ENCODE data around the gene CD22. TPM values are rescaled to one million over a fixed set of nuclear protein-coding genes. Genes with fewer than 3 reads are reported as not detected.

Gene CD22
- total and polyA plus RNA-seq, 2 experiments from 2014 or later = 0.51 TPM; not detected in 1

DNA sequence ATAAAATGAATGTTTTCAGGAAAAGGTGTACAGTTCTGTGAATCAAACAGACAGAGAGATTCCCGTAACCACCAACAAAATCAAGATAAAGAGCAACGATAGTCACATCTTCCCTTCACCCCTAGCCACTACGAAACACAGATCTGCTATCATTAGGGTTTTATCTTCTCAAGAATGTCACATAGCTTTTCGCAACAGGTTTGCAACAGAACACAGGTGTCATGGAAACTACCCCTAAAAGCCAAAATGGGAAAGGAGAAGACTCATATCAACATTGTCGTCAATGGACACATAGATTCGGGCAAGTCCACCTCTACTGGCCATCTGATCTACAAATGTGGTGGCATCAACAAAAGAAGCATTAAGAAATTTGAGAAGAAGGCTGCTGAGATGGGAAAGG, 52.9 kb downstream of the CD22 start:
- H3K27me3 ChIP-seq = no peaks in the 10 kb centered on the region
- H3K36me3 ChIP-seq = no peaks in the 10 kb centered on the region
- H3K4me3 ChIP-seq = no peak overlapping the region
- TF ChIP-seq, protein P1, sequence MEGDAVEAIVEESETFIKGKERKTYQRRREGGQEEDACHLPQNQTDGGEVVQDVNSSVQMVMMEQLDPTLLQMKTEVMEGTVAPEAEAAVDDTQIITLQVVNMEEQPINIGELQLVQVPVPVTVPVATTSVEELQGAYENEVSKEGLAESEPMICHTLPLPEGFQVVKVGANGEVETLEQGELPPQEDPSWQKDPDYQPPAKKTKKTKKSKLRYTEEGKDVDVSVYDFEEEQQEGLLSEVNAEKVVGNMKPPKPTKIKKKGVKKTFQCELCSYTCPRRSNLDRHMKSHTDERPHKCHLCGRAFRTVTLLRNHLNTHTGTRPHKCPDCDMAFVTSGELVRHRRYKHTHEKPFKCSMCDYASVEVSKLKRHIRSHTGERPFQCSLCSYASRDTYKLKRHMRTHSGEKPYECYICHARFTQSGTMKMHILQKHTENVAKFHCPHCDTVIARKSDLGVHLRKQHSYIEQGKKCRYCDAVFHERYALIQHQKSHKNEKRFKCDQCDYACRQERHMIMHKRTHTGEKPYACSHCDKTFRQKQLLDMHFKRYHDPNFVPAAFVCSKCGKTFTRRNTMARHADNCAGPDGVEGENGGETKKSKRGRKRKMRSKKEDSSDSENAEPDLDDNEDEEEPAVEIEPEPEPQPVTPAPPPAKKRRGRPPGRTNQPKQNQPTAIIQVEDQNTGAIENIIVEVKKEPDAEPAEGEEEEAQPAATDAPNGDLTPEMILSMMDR (IDR thresholded peaks at IDR 0.05; ENCODE audit: low read depth, low read length) = no peak
- no peak overlapping the region for H3K27ac ChIP-seq
- DNase-seq (ENCODE audit: low read depth in 1 of 2, low spot score in 1 of 2) = no peak
- no peaks in the 10 kb centered on the region for H3K9me3 ChIP-seq (ENCODE audit: low read depth)
- H3K4me1 ChIP-seq (ENCODE audit: low read depth) = peaks cover 25% of the 10 kb centered on the region

DNA sequence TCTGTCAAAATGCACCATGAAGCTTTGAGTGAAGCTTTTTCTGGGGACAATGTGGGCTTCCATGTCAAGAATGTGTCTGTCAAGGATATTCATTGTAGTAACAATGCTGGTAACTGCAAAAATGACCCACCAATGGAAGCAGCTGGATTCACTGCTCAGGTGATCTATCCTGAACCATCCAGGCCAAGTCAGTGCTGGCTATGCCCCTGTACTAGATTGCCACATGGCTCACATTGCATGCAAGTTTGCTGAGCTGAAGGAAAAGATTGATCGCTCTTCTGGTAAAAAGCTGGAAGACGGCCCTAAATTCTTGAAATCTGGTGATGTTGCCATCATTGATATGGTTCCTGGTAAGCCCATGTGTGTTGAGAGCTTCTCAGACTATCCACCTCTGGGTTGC, 54.5 kb downstream of the CD22 start:
- Histone ChIP-seq H3K4me3 (no peak overlapping the region), H3K4me1 (ENCODE audit: low read depth) (peaks cover 25% of the 10 kb centered on the region), H3K9me3 (ENCODE audit: low read depth) (no peaks in the 10 kb centered on the region), H3K27ac (no peak overlapping the region), H3K36me3 (no peaks in the 10 kb centered on the region), H3K27me3 (no peaks in the 10 kb centered on the region)
- DNase-seq (ENCODE audit: low read depth in 1 of 2, low spot score in 1 of 2) = no peak
- TF ChIP-seq, protein P1 (IDR thresholded peaks at IDR 0.05; ENCODE audit: low read depth, low read length) = no peak

DNA sequence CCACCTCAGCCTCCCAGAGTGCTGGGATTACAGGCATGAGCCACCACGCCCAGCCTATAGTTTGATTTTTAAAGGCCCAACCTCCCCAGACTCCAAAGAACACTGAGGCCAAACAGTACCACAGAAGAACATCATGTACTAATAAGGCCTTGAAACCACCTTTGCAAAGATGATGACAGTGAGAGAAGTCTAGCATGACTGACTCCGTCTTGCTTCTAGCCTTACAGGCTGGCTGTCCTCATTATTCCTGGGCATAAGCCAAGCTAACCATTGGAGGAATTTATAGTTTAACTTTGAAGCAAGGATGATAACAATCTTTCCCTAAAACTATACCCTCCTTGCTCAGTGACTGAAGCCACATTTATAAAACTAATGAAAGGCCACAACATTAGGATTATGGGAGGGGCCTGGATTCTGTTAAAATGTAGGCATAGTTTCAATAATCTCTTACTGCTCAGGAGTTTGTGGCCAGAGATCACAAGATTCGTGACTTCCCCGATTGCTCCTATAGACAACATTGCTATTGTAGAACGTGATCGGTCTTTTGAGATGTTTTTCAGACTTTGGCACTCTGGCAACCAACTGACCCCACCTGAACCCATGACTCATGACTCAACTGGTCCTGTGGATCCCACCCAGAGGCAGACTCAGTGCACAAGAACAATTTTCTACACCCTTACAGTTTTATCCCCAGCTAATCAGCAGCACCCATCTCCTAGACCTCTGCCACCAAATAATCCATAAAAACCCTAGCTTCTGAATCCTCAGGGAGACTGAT, 59.5 kb downstream of the CD22 start:
- no peak overlapping the region for H3K4me3 ChIP-seq
- H3K9me3 ChIP-seq (ENCODE audit: low read depth) = no peaks in the 10 kb centered on the region

DNA sequence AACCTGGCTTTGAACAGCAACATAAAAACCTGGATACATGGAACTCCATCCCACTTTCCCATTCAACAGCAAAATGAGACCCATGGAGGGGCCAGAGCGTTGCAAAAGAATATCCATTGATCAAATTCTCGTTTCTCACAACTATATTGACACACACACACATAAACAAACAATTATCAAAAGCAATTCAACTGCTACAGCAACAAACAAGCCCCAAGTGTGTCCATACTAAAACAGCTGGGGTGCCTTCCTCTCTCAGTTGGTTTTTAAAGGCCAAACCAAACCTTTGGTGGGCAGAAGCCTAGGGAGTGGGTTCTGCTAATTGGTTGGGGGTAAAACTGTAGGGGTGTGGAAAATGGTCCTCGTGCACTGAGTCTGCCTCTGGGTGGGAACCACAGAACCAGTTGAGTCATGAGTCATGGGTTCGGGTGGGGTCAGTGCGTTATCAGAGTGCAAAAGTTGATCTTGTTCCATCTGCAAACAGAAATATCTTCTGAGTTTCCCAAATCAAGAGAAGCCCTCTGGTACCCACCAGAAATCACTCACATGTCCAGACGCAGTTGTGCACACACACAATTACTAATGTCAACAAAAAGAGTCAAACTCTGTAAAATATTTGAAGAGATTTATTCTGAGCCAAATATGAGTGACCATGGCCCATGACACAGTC, 60.3 kb downstream of the CD22 start:
- Histone ChIP-seq H3K9me3 (ENCODE audit: low read depth) (no peaks in the 10 kb centered on the region), H3K4me3 (no peak overlapping the region), H3K4me1 (ENCODE audit: low read depth) (no peaks in the 10 kb centered on the region), H3K27ac (no peak overlapping the region), H3K27me3 (no peaks in the 10 kb centered on the region), H3K36me3 (no peaks in the 10 kb centered on the region)
- TF ChIP-seq, protein P1 (IDR thresholded peaks at IDR 0.05; ENCODE audit: low read depth, low read length) = no peak
- DNase-seq (ENCODE audit: low read depth in 1 of 2, low spot score in 1 of 2) = no peak

More for the DNA sequence above, 59.5 kb downstream of the CD22 start:
- Histone ChIP-seq H3K36me3 (no peaks in the 10 kb centered on the region), H3K27ac (no peak overlapping the region), H3K4me1 (ENCODE audit: low read depth) (no peaks in the 10 kb centered on the region), H3K27me3 (no peaks in the 10 kb centered on the region)
- TF ChIP-seq, protein P1 (IDR thresholded peaks at IDR 0.05; ENCODE audit: low read depth, low read length) = no peak
- DNase-seq (ENCODE audit: low read depth in 1 of 2, low spot score in 1 of 2) = no peak

DNA sequence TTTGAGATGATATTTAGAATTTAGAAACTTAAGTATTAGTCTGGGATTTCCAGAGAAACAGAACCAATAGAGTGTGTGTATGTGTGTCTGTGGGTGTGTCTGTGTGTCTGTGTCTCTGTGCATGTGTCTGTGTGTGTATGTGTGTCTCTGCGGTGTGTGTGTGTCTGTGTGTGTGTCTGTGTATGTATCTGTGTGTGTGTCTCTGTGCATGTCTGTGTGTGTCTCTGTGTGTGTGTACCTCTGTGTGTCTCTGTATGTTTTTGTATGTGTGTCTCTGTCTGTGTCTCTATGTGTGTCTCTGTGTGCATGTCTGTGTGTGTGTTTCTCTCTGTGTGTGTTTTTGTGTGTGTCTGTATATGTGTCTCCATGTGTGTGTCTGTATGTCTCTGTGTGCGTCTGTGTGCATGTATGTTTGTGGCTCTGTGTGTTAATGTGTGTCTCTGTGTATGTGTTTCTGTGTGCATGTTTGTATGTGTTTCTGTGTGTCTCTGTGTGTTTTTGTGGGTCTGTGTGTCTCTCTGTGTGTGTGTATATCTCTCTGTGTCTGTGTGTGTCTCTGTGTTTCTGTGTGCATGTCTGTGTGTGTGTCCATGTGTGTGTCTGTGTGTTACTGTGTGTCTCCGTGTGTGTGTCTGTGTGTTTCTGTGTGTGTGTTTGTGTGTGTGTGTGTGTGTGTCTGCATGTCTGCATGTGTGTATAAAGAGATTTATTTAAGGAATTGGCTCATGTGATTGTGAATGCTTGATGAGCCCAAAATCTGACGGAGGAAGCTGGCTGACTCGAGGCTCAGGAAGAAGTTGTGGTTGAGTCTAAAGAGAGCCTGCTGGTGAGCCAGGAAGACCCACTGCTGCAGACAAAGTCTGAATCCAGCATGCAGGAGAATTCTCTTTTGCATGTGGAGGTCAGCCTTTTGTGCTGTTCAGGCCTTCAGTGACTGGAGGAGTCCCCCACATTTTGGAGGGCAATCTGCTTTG, 64.0 kb downstream of the CD22 start:
- TF ChIP-seq, protein P1 (IDR thresholded peaks at IDR 0.05; ENCODE audit: low read depth, low read length) = no peak
- Histone ChIP-seq H3K27me3 (no peaks in the 10 kb centered on the region), H3K27ac (no peak overlapping the region), H3K36me3 (no peaks in the 10 kb centered on the region), H3K9me3 (ENCODE audit: low read depth) (no peaks in the 10 kb centered on the region), H3K4me1 (ENCODE audit: low read depth) (peaks cover 4% of the 10 kb centered on the region), H3K4me3 (no peak overlapping the region)
- DNase-seq (ENCODE audit: low read depth in 1 of 2, low spot score in 1 of 2) = no peak
